ENCODE measurements around the gene RAB3GAP1.

The RAB3GAP1 gene

GRCh38 chr2:135142323-135142722, 90.2 kb downstream of the RAB3GAP1 start:
- TF ChIP-seq USF1 (IDR thresholded peaks at IDR 0.05), result no peak
- no peak for TF ChIP-seq CREB1 (IDR thresholded peaks at IDR 0.05; ENCODE audit: low read depth)
- TF ChIP-seq TEAD4 (IDR thresholded peaks at IDR 0.05), result no peak

GRCh38 chr2:135144343-135144742, 92.3 kb downstream of the RAB3GAP1 start:
- no peak for TF ChIP-seq REST (IDR thresholded peaks at IDR 0.05; ENCODE audit: low read depth)
- no peak for TF ChIP-seq TCF12 (IDR thresholded peaks at IDR 0.05; ENCODE audit: low read depth)
- no peak for TF ChIP-seq RAD21 (IDR thresholded peaks at IDR 0.05; ENCODE audit: low read depth)
- no peak for TF ChIP-seq TEAD4 (IDR thresholded peaks at IDR 0.05)
- TF ChIP-seq CEBPB (IDR thresholded peaks at IDR 0.05), result no peak
- TF ChIP-seq EGR1 (IDR thresholded peaks at IDR 0.05), result no peak
- no peak for TF ChIP-seq EP300 (IDR thresholded peaks at IDR 0.05; ENCODE audit: borderline replicate concordance)
- no peak for TF ChIP-seq CREB1 (IDR thresholded peaks at IDR 0.05; ENCODE audit: low read depth)
- TF ChIP-seq YY1 (IDR thresholded peaks at IDR 0.05; ENCODE audit: low read depth), result no peak

GRCh38 chr2:135149251-135149650, 97.2 kb downstream of the RAB3GAP1 start:
- TF ChIP-seq TEAD4 (IDR thresholded peaks at IDR 0.05) (no peak), YY1 (IDR thresholded peaks at IDR 0.05; ENCODE audit: low read depth) (no peak), TCF12 (IDR thresholded peaks at IDR 0.05; ENCODE audit: low read depth) (no peak), EP300 (IDR thresholded peaks at IDR 0.05; ENCODE audit: borderline replicate concordance) (no peak), CREB1 (IDR thresholded peaks at IDR 0.05; ENCODE audit: low read depth) (no peak), EGR1 (IDR thresholded peaks at IDR 0.05) (no peak), REST (IDR thresholded peaks at IDR 0.05; ENCODE audit: low read depth) (no peak), RAD21 (IDR thresholded peaks at IDR 0.05; ENCODE audit: low read depth) (no peak), ZBTB7A (IDR thresholded peaks at IDR 0.05; ENCODE audit: low read depth) (no peak), USF1 (IDR thresholded peaks at IDR 0.05) (no peak), FOXM1 (IDR thresholded peaks at IDR 0.05; ENCODE audit: borderline replicate concordance, low read depth) (no peak), MAX (IDR thresholded peaks at IDR 0.05) (no peak), NFIC (IDR thresholded peaks at IDR 0.05) (no peak), CEBPB (IDR thresholded peaks at IDR 0.05) (no peak), TAF1 (IDR thresholded peaks at IDR 0.05; ENCODE audit: low read depth) (no peak)

- TF ChIP-seq CREB1 (IDR thresholded peaks at IDR 0.05; ENCODE audit: low read depth), result no peak
- no peak for TF ChIP-seq ZBTB7A (IDR thresholded peaks at IDR 0.05; ENCODE audit: low read depth)
- no peak for TF ChIP-seq EP300 (IDR thresholded peaks at IDR 0.05; ENCODE audit: borderline replicate concordance)
- no peak for TF ChIP-seq MAX (IDR thresholded peaks at IDR 0.05)
Measured at GRCh38 chr2:135150725-135151124, 98.6 kb downstream of the RAB3GAP1 start.

- no peak for TF ChIP-seq RAD21 (IDR thresholded peaks at IDR 0.05; ENCODE audit: low read depth)
- TF ChIP-seq YY1 (IDR thresholded peaks at IDR 0.05; ENCODE audit: low read depth), result no peak
- no peak for TF ChIP-seq CREB1 (IDR thresholded peaks at IDR 0.05; ENCODE audit: low read depth)
- TF ChIP-seq TAF1 (IDR thresholded peaks at IDR 0.05; ENCODE audit: low read depth), result no peak
- TF ChIP-seq EP300 (IDR thresholded peaks at IDR 0.05; ENCODE audit: borderline replicate concordance), result no peak
- no peak for TF ChIP-seq REST (IDR thresholded peaks at IDR 0.05; ENCODE audit: low read depth)
- TF ChIP-seq CEBPB (IDR thresholded peaks at IDR 0.05), result no peak
- no peak for TF ChIP-seq NFIC (IDR thresholded peaks at IDR 0.05)
- no peak for TF ChIP-seq TEAD4 (IDR thresholded peaks at IDR 0.05)
- TF ChIP-seq ZBTB7A (IDR thresholded peaks at IDR 0.05; ENCODE audit: low read depth), result no peak
- TF ChIP-seq TCF12 (IDR thresholded peaks at IDR 0.05; ENCODE audit: low read depth), result no peak
- no peak for TF ChIP-seq EGR1 (IDR thresholded peaks at IDR 0.05)
- no peak for TF ChIP-seq USF1 (IDR thresholded peaks at IDR 0.05)
- no peak for TF ChIP-seq FOXM1 (IDR thresholded peaks at IDR 0.05; ENCODE audit: borderline replicate concordance, low read depth)
Measured at GRCh38 chr2:135151615-135152014, 99.5 kb downstream of the RAB3GAP1 start.
